ENCODE results near the gene HOMER2.

Gene HOMER2

GRCh38 chr15:82890338-82890994 is 62.1 kb downstream of the HOMER2 start:
- DNase-seq (ENCODE audit: low read depth), result no peak
- TF ChIP-seq CTCF (conservative IDR thresholded peaks at IDR 0.05; ENCODE audit: low read depth, low read length), result no peak
- no peak overlapping the region for H3K4me3 ChIP-seq (ENCODE audit: low read length)

- no peak for TF ChIP-seq CTCF (conservative IDR thresholded peaks at IDR 0.05; ENCODE audit: low read depth, low read length)
- H3K4me3 ChIP-seq (ENCODE audit: low read length), result no peak overlapping the region
- DNase-seq (ENCODE audit: low read depth), result no peak
These were observed 70.1 kb downstream of the HOMER2 start for GRCh38 chr15:82882273-82882928.

- no peak for TF ChIP-seq CTCF (conservative IDR thresholded peaks at IDR 0.05; ENCODE audit: low read depth, low read length)
- DNase-seq (ENCODE audit: low read depth), result no peak
- no peak overlapping the region for H3K4me3 ChIP-seq (ENCODE audit: low read length)
These were observed 70.8 kb downstream of the HOMER2 start for GRCh38 chr15:82881747-82882146.

- H3K4me3 ChIP-seq (ENCODE audit: low read length), result no peak overlapping the region
- TF ChIP-seq CTCF (conservative IDR thresholded peaks at IDR 0.05; ENCODE audit: low read depth, low read length), result no peak
These were observed 71.8 kb downstream of the HOMER2 start for GRCh38 chr15:82880704-82881103.

GRCh38 chr15:82878325-82878724 is 74.2 kb downstream of the HOMER2 start:
- no peak overlapping the region for H3K4me3 ChIP-seq (ENCODE audit: low read length)
- DNase-seq (ENCODE audit: low read depth), result no peak
- TF ChIP-seq CTCF (conservative IDR thresholded peaks at IDR 0.05; ENCODE audit: low read depth, low read length), result no peak

More at GRCh38 chr15:82880704-82881103, 71.8 kb downstream of the HOMER2 start:
- no peak for DNase-seq (ENCODE audit: low read depth)

GRCh38 chr15:82877825-82878224 is 74.7 kb downstream of the HOMER2 start:
- no peak for DNase-seq (ENCODE audit: low read depth)
- no peak overlapping the region for H3K4me3 ChIP-seq (ENCODE audit: low read length)
- no peak for TF ChIP-seq CTCF (conservative IDR thresholded peaks at IDR 0.05; ENCODE audit: low read depth, low read length)

Data from retinal pigment epithelial cell (primary cell).